A673 (cell line): Measurements from ENCODE around the gene ZNF41.

ENCODE experiments used
- CTCF ChIP-seq: fragments of 300-800, 200-600 bp; sonication (generic); conservative IDR thresholded peaks from 2 replicates; pipeline ENCODE4 v1.5.1; 2017; ENCODE audit warnings: low read depth, mild to moderate bottlenecking, antibody characterized with exemption, low read length, moderate library complexity, mixed read lengths
- EZH2 ChIP-seq: fragments of 200-600 bp; sonication (generic); IDR thresholded peaks from 2 replicates; pipeline ENCODE4 v1.6.1; 2017; ENCODE audit warnings: borderline replicate concordance, low read depth, mild to moderate bottlenecking, mixed read lengths, antibody characterized with exemption, low read length; ENCODE audit not compliant: poor library complexity, severe bottlenecking

- TF ChIP-seq CTCF (no peak), EZH2 (no peak)
These were observed 6.7 kb upstream of the ZNF41 start for GRCh38 chrX:47489507-47490275.
